Activated CD4-positive, alpha-beta T cell treated with anti-CD3 and anti-CD28 coated beads, Interleukin-2, Interleukin-6, amounts not matched to agents 100 ng/mL and 50 ng/mL, durations not matched to agents 16 hours and 8 hours (primary cell): ENCODE measurements around the gene MAP3K13.

Experiments used
- DNase-seq: peaks from one replicate; pipeline ENCODE4 v3.0.0-alpha.2; 2020

Gene MAP3K13

DNA sequence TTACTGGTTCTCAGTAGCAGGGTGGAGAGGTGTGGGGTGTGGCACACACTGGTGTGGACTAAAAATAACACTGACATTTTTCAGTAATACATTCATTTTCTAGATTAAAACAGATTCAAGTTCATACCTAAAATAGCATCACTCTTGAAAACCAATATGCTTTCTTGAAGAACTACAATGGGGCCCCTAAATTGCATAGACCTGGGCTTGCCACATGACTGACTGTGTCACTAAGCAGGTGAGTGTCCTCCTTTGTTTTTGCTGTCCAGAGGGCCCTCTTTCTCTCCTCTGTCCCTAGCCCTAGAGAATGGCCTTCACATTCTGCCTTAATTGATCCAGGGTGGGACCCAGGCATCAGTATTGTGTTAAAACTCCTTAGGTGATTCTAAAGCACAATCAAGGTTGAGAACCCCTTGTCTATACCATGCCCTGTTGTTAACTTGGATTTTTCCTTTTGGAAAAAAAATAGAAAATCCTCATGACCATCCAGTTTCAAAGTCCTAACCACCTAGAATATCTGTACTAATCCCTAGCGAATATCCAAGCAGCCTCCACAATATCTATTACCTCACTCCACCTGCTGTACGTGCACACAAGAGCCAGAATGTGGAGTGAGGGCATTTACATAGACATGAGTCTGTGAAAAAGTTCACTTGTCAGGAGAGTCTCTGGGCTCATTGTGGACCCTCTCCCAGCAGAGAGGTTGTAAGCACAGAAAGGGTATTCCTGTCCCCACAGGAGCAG is 154.6 kb downstream of the MAP3K13 start:
- no peak for DNase-seq

DNA sequence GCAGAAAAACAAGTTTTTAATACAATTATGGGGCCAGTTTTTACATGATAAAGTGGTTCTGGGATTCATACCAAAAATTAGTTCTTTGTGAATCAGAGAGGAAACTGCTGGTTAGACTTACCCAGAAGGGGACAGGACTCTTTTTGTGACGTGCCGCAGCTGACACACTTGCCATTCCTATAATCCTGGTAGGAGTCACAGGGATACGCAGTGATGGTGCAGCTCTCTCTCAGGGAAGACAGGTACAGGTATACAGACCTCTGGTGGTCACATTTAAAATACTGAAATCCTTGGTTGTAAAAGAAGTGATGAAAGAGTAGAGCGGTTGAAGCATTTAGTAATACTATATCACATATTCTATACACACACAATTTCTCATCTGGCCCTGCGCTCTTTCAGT is 156.1 kb downstream of the MAP3K13 start:
- no peak for DNase-seq

DNA sequence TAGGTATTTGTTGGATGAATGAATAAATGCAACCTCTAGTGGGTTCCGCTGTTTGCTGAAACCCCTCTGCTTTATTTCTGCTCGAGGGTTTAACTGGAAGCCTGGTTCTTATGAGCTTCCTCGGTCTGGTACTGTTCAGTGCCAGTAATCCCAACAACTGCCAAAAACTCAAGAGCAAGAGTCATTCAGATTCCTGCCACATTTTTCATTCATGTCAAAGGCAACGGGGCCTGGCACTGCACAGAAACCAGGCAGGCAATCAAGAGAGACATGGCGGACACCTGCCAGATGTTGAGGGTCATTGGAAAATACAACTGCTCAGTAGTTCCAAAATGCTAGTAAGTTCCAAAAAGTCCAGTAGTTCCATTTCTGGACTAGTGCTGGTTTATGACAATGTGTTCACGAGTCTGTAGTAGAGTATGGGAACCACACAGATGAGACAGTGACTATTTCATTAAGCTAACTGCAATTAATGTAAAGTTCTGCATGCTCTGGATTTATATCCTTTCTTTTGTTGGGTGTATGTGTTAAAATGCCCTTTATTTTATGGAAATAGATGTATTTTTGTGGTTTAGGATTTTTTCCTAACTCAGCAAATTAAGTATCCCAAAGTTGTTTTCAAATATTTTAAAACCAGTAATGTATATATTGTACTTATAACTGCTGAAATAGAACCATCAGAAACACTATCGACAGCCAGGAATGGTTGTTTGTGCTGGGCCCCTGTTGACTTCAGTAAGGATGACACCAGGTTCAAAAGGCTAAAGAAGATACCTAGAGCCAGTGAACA is 158.6 kb downstream of the MAP3K13 start:
- DNase-seq = no peak

DNA sequence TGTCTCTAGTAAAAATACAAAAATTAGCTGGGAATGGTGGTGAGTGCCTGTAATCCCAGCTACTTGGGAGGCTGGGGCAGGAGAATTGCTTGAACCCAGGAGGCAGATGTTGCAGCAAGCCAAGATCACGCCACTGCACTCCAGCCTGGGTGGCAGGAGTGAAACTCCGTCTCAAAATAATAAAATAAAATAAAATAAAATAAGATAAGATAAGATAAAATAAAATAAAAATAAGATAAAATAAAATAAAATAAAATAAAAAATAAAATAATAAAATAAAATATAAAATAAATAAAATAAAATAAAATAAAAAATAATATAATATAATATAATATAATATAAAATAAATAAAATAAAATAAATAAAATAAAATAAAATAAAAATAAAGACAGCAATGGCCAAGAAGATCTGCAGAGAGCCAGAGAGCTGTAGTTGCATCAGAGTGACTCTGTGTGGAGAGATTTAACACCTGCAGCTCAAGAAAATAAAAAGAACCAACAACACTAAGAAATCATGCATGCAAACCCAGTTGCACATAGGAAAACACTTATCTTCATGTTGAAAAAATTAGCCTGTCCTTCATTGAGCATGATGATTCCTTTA is 163.5 kb downstream of the MAP3K13 start:
- no peak for DNase-seq

DNA sequence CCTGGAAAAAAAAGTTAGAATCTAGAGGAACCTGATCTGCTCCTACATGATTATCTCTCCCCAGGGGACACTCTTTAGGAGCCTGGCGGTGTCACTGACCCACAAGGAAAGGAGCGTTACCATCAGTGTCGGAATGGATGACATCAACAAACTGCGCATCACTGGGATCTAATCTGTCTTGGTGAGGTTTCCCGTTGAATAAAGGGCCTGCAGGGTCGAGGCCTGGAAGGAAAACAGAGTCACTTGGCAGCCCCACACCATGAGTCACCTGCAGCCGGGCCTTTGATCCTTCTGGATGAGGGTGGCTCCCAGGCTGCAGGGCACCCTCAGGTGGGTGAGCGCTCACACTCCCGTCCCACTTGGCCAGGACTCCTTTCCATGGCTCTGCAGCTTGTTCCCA is 164.4 kb downstream of the MAP3K13 start:
- no peak for DNase-seq

DNA sequence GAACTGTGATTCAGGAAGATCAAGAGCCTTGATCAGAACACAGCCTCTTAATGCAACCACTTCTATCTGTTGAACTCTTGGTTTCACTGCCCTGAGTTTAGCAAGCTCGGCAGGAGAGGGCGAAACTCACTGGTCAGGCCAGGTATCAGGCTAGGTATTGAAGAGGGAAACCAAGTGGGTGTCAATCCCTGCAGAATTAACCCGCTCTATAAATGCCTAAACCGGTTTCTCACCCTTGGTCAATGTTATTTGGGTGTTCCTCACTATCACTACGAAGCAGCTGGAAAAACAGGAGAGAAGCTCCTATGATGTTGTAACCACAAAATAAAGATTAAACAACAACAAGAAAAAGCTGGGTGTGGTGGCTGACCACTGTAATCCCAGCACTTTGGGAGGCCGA is 165.6 kb downstream of the MAP3K13 start:
- DNase-seq = no peak

DNA sequence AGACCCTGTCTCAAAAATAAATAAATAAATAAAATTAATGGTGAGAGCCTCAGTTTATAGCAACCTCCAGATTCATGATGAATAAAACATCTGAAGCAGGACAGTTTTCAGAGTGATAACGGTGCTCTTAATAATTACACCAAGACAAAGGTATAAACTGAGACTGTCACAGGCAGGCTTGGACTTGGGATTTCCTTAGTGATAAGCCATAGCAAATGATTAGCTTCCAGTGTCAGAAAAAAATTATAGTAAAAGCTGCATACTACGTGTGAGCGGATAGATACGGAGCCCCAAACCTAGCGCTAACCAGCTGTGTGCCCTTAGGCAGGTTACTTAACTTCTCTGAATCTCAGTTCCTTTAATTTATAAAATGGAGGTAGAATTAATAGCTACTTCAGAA is 167.9 kb downstream of the MAP3K13 start:
- DNase-seq = no peak

DNA sequence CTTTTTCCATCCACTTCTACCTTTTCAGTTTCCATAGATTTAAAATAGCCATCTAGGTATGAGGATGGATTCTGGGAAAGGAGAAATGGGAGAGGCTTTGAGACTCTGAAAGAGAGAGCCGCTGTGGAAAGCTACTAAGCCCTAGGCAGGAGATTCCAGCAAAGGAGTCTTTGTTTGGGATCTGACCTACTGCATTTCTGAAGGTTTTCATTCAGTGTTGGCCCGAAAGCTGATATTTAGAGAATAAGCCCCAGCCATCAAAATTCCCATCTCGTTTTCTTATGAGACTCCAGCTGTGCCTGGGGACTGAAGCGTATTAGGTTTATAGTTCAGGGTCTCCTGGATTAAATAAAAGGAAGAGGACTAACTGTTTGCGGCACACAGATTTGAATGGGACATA is 170.0 kb downstream of the MAP3K13 start:
- no peak for DNase-seq

DNA sequence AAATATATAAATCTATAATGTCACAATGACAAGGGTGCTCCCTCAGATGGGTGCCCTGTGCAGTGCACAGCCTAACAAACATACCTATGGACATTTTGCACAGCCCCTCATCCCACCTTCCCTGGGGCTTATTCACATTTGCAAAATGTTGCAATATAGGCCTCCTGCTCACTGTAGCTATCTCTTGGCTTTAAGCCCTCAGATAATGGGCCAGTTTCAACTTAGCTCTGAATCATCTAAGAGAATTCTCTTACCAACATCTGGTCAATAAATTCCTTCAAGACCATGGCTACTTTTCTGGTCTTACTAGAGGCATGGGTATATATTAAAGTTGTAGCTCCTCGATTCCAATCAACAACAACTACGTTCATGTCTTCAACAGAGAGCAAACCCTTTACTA is 171.6 kb downstream of the MAP3K13 start:
- DNase-seq = no peak

DNA sequence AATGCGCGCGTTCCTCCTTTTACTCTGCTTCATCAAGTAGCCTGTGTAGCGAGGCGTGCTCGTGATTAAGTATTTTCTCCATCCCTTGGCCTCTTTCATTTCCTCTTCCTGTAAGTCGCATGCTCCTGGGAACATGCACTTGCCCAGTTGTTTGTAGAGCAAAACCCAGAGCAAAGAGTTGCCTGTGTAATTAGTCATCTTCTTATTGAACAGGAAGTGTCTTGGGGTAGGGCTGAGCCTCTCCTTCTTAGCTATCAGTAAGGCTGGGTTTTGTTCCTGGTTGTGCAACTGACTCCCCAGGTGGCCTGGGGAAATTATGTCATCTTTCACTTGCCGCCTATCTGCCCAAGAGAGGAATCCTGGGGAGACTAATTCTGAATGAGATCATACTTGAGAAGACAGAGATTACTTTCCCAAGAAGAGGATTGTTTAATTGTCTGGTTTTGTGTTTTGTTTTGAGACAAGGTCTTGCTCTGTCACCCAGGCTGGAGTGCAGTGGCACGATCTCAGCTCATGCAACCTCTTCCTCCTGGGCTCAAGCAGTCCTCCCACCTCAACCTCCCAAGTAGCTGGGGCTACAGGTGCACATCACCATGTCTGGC is 174.5 kb downstream of the MAP3K13 start:
- DNase-seq = peak; percentile 91
